ENCODE data around the gene DNLZ.

GRCh38 chr9:136359774-136360718, 3.5 kb downstream of the DNLZ start:
- TF ChIP-seq CTCF (IDR thresholded peaks at IDR 0.05; ENCODE audit: low read depth, low read length, poor library complexity, severe bottlenecking), result no peak
- no peak for TF ChIP-seq EZH2phosphoT487 (IDR thresholded peaks at IDR 0.05; ENCODE audit: borderline replicate concordance, low read length)
